ENCODE measurements around the gene COL11A1. TPM values are rescaled to one million over a fixed set of nuclear protein-coding genes. Genes with fewer than 3 reads are reported as not detected.

Gene COL11A1
- total RNA-seq, result 4.1 TPM in 1 of 2 replicates, not detected in the other

GRCh38 chr1:103108376-103109150 lies at the start of gene COL11A1:
COL11A1 (minus strand) TSS chr1:103108522; CDS start chr1:103108178, 344 bp downstream.

Measured in tracheal epithelial cell (primary cell).